HUDEP-2 (cell line): ENCODE results near the gene GRK5.

Experiments
- DNase-seq, 76 experiments: peaks; one replicate each; lab custom pipeline; 2025; ENCODE audit not compliant: unreplicated experiment in 76 of 76; lab: John Stamatoyannopoulos, UW

The GRK5 gene

DNA sequence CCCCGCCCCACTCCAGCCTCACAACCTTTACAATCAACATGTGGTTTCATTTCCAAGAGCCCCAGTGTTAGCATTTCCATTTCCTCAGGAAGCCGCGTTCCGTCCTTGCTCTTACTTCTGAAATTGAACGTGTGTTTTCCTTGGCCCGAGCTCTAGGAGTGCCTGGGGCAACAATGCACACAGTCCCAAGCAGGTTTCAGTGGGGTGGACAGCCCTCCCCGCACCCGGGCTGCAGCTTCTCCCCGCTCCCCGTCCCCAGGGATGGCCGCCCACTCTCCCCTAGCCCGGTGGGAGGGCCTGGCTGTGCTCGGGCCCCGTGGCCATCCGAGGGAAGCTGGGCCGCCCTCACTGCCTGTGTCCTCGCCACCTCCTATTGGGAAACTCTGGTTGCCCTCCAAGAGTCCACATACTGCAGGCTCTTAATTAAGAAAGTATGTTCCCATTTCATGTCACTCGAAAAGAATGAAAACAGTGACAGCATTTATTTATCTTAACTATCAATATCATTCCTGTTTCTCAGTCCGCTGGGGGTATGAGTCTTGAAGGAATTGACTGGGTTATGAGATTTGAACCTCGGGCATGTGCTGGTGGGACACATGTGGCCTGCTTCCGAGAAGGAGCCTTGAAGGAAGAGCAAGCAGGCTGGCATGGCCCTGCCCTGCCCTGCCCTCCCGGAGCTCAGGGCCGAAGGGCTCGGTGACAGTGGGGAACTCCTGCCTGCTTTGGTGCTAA lies 163.8 kb downstream of the GRK5 start:
- DNase-seq = no peak

DNA sequence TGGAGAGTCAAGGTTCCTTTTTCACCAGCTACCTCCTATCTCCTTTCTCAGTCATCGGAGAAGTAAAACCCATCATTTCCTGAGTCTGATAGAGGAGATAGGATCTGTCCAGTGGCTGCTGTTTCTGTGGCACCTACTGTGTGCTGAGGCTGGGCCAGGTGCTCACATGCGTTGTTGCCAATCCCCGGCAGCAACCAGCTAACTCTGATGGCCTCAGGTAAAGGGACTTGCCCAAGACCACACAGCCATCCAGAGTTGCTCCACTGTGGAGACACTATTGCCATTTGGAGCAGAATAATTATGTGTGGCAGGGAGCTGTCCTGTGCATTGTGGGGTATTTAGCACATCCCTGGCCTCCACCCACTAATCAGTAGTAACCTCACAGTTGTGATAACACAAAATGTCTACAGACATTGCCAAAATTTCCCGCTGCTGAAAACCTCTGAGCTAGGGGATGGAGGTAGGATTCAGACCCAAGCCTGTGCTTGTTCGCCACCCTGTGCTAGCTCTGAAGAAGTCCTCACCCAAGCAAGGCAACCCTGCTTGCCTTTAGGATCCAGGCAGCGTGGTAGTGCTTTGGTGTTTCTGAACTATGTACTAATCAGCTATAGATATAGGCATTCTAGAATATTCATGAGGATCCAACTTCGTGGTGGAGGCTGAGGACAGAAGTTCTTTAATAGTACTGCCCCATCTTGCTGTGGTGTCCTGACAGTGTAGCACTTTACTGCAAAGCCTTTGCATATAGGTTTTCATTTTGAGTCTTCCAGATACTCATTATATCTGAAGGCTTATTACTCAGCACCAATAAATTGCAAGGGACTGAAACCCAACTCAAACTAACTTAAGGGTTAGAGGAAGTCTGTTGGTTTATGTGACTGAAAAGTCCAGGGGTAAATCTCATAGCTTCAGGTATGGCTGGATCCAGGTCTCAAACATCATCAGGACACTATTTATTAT lies 164.6 kb downstream of the GRK5 start:
- no peak for DNase-seq

DNA sequence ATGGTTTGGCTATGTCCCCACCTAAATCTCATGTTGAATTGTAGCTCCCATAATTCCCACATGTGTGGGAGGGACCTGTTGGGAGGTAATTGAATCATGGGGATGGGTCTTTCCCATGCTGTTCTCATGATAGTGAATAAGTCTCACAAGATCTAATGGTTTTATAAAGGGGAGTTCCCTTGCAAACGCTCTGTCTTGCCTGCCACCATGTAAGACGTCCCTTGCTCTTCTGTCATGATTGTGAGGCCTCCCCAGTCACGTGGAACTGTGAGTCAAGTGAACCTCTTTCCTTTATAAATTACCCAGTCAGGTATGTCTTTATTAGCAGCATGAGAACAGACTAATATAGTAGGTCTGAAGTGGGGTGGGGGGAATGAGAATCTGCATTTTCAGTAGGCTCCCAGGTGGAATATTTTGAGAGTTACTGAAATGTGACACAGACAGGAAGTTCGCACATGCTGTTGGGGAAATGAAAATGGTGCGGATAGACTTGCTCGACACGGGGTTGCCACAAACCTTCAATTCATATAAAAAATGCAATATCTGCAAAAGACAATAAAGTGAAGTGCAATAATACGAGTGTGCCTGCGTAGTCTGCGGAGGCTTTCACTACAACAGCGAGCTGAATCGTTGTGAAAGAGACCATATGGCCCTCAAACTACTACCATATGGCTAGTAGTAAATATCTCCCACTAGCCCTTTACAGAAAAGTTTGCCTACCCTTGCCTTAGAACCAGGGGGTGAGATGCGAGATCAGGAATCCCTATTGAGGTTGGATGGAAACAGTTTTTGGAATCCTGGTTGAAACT lies 166.1 kb downstream of the GRK5 start:
- DNase-seq = no peak

DNA sequence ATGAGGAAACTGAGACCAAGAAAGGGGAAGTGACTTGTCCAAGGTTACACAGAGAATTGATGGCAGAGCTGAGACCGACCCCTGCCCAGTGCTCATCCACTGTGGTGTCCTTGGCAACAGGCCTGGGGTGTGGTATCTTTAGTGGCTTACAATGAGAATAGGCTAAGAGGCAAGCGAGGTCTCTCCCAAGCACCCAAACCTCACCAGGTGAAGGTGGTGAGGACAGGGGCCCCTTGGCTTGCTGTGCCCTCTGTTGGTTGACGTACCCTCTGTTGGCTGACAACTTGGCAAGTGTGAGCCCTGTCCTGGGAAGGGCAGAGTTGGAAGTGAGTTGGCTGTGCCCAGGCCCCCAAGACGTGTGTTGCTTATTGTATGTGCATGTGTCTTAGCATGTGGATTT lies 166.9 kb downstream of the GRK5 start:
- DNase-seq = no peak

DNA sequence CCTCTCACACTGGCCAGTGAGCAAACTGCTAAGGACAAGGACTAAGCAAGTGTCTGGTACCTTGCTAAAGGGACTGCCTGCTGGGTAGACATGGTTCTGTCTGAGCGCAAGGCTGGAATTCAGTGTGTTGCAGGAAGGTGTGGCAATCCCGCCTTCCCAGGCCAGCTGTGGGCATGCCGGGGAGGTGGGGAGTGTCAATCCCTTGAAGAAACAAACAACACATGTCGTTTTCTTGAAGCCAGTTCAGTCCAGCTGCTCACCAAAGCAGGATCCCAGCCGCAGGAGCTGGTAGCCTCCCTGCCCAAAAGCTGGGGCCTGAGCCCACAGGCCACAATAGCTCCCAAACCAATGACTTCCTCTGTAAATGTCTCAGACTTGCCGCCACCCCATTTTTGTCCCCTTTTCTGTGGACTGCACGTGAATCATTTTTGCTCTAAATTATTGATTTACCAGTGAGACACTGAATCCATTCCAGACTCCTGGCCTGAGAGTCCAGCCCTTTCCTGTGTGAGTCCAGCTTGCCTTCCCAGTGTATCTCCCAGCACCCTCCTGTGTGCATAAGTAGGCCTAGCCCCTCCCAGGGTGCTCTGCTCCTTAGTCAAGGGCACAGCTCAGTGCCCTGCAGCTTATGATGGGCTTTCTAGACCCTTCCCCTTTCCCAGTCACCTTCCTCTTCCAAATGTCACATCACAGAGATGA lies 168.4 kb downstream of the GRK5 start:
- no peak for DNase-seq

DNA sequence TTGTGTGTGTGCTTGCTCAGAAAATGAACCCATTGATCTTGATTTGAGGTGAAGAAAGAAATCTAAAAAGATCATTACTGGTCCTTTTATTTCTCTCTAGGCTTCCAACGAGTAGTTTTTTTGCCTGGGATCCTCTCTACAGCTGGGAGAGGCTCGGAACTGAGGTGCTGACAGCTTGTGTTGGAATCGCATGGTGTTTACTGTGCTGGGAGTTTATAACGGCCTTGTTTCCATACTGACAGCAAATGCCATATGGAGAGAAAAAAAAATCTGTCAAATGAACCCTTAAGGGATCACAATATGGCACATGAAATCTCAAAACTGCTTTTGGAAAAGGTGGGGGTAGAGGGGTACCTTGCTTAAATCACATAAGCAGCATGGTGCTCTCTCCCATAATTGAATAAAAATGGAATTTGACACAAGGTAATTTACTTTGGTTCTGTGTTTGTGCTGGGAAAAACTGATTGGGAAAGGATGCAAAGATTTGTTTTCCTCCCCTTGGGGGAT lies 170.1 kb downstream of the GRK5 start:
- no peak for DNase-seq

DNA sequence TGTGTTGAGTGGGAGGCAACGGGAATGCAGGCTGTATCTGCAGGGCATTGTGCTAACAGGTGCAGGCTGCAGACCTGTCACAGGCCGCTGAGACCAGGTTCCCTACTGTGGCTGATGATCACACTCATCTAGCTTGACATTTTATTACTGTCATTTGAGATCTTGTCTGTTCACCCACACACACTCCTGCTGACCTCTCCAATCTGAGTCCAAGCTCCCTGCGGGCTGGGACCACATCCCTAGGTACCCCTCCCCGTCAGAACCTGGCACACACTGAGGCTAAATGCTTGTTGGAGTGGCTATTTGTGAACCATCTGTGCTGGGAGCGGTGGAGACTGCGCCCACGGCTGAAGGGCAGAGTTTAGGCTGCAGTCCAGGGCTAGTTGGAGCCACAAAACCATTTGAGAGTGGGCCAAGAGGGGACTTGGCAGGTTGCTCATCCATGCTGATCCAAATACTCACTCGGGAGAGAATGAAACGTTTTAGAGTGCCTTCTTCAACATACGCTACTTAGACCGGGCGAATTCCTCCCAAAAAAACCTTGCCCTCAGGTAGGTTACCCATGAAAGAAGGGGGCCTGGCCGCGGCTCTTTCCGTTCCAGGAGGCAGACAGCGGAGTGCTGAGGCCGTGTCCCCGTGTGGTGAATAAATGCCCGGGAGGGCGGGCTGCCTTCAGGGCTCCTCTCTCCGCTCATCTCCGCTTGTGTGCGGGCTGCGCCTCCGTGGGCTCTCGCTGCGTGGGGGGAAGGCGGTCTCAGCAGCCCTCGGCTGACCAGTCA lies 170.8 kb downstream of the GRK5 start:
- DNase-seq = no peak

DNA sequence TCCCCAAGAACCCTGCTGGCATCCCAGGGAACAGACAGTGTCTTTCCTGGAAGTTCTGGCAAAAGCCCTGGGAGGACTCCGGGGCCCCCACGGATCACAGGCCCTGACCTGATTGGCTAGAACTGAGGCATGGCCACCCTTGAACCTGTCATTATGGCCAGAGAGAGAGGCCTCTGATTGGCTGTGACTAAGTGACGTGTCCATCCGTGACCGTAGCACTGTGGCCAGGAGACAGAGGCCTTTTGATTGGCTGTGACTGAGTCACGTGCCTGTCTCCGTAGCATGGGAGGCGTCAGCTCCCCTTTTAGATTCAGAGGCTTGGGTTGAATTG lies 171.3 kb downstream of the GRK5 start:
- no peak for DNase-seq

DNA sequence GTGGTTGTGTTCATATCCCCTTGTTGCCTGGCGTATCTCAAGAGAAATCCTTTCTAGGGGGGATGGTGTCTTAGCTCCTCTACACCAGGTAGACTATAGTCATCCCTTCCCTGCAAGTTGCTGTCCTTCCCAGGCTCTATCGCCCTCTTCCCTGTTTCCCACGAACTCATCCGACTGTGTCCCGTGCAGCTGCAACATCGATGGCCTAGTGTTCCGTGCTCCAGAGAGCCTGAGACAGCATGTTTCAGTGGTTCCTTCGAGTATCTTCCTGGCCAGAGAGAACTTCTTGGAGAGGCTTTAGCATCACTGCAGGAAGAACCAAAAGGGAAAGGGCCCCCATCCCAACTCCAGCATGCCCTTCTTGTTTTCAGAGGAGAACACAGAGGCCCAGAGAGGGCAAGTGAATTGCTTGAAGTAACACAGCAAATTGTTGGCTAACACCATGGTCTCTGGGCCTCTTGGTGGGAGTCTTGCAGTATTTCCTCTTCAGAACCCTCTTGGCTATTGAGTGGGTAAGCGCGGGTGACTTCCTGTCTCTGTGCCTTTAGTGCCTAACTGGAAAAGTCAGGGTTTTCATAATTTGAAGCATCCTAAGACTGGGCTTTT lies 172.2 kb downstream of the GRK5 start:
- peak in 1 of 76 experiments; percentile 2 for DNase-seq

DNA sequence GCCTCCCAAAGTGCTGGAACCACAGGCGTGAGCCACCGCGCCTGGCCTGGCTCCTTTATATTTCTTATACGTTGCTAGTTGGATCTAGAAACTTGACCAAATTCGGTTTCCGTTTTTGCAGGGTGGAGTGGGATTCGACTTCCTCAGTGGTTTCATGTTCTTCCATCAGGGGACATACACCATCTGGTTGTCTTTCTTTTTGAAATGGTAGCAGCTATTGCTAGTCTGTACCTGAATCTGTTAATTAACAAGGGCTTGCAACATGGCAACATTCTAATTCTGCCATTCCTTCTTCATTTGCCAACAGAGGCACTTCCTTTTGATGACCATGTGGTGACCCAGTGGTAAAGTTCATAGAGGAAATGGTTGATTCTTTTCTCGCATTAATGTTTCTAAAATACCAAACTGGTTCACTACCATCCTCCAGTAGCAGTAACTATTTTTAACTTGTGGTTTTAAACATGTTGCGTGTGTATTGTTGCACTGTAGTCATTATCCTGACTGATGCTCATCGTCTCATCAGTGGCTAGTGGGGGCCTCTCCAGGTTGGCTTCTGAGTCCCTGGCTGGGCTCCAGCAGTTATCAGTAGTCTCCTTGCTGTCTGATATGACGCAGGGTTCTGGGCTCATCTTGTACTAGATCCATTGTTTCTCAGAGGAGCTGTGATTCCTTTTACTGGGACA lies 175.9 kb downstream of the GRK5 start:
- DNase-seq = no peak

DNA sequence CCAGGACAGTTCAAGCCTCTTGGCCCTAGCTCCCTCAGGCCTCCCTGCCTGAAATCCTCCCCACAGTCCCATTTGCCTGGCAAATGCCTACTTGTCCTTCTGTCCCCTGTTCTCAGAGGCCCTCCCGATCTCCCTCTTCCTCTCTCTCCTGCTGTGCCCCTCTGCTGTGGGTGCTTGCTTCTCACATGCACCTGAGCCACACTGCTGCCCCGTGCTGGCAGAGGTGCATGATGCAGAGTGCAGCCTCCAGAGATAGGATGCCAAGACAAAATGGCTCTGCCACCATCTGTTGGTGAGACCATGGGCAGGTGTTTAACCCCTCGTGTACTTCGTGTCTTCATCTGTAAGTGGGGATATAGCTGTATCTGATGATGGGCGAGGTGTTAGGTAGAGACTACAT lies 176.8 kb downstream of the GRK5 start:
- DNase-seq = no peak

DNA sequence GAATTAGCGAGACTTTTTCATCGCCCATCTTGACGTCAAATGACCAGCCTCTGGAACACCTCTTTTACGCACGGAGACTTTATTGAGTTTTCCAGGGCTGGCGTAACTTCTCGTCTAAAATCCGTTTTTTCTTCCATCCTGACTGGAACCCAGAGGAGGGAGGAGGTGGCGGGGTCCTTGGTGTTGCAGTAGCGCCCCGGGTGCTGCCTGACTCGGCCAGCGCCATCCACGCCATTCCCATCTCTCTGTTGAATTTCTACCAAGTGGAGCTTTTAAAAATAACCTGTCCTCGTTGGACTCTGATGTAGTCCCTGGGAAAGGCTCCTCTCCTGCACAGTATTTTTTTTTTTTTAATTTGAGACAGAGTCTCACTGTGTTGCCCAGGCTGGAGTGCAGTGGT lies 179.3 kb downstream of the GRK5 start:
- no peak for DNase-seq

DNA sequence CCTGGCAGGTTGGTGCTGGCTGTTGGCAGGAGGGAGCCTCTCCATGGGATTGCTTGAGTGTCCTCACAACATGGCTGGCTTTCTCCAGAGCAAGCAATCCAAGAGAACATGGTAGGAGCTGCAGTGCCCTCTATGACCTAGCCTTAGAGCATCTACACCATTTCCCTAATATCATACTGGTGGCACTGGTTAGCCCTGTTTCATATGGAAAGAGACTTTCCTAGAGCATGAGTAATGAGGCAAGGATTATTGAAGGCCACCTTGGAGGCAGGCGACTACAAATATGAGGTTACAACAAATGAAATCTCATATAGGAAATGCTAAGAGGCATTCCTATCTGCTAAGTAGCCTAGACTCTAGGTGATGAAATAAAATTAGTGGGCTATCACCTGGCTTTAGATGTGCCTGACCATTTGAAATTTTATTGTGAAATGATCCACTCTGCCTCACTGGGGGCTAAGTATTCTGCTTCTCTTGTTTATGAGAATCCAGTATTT lies 181.5 kb downstream of the GRK5 start:
- DNase-seq = no peak

DNA sequence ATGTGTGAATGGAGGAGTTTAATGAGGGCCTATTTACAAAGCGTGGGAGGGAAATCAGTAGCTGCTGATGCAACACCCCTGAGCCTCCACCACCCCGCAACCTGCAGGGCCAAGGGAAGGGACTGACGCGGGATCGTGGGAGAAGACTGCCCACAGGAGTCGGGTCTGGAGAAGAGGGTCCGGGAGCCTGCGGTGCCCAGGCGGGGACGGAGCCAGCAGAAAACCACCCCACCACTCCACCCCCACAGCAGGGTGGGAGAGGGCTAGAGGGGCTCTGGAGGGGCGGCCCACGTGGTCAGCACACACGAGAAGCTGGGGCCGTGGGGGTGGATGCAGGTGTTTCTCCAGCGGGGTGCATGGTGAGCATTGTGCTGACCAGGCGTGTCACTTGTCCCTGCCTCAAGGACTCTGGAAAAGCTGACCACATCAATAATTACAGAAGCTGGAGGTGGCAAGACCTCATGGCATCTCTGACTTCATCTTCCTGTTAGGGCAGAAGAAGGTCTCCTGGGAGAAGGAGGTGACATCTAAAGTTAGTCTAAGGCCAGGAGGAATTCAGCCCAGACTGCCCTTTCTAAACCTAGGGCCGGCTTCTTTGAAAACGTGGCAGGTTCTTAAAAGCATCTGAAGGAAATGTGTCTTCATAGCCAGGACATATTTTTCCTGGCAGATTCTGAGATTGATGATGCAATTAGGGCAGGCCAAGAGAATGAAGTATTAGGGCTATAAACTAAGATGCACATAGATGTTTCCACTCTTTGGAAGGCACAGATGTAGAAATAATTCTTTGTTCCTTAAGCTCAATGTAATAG lies 184.3 kb downstream of the GRK5 start:
- no peak for DNase-seq

DNA sequence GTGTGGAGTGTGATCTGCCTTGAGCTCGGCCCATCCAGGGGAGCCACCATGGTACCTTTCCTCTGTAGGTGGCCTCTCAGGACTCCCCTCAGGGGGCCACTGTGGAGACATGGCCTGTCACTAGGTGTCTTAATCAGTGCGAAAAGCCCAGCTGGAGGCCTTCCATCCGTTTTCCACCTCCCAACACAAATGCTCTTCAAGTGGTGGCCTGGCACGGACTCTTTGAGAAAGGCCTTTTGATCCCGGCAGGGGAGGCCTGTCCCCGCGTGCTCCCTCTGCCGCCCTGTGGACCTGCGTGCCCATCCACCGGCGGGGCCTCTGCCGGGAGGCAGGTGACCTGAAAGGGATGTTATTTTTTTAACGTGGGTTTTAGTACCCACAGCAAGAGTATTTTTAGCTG lies 185.6 kb downstream of the GRK5 start:
- DNase-seq = peak in 1 of 76 experiments; percentile 13

DNA sequence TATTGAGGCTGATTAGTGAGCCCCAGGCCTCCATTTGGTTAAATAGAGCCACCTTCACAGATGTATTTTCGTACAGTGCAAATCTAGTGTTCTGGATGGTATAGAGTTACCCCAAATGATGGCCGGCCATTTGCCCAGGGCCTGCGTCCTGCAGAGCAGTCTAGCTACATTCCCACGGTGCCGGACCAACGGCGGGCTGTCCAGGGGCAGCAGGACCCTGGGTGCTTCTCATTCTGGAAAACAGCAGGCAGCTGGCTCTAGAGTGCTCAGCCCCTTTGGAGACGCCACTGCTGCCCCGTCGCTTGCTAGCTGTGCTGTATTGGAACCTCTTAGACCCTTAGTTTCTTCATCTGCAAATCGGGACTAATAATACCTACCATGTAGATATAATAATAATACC lies 186.1 kb downstream of the GRK5 start:
- no peak for DNase-seq

DNA sequence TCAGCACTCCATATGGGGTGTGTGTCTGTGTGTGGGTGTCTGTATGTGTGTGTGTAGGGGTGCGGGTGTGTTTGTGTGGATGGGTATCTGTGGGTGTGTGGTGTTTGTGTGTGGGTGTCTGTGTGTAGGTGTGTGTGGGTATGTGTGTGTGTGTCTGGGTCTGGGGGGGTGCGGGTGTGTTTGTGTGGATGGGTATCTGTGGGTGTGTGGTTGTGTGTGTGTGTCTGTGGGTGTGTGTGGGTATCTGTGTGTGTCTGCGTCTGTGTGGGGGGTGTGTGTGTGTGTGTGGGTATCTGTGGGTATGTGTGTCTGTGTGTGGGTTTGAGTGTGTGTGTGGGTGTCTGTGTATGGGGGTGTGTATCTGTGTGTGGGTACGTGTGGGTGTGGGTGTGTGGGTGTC lies 186.5 kb downstream of the GRK5 start:
- DNase-seq = no peak
